ENCODE data around the gene TNFRSF11A. TPM values are rescaled to one million over a fixed set of nuclear protein-coding genes. Genes with fewer than 3 reads are reported as not detected.

TNFRSF11A gene
- total RNA-seq, 1 experiment from 2014 or later: 3.2 TPM

DNA sequence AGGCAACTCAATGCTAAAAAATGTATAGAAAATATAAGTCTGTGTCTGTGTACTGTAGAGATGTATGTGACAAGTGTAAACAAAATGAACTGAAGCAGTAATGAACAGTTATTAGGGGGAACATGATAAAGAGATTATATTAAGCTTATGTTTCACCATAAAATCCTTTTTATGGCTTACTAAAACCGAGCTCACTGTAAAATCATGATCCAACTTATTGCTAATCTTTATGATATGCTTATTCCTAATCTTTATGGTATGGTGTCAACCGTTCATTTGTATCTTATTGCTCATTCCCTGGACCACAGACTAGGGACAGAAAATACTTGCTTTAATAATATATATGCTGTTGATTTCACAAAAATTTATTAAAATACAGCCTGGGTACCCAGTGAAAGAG, 62.1 kb downstream of the TNFRSF11A start:
- TF ChIP-seq EZH2phosphoT487 (IDR thresholded peaks at IDR 0.05; ENCODE audit: borderline replicate concordance) (no peak), ZNF274 (IDR thresholded peaks at IDR 0.05; ENCODE audit: low read depth, low read length) (no peak), POLR2AphosphoS5 (IDR thresholded peaks at IDR 0.05; ENCODE audit: low read depth, low read length) (no peak), POLR2A (IDR thresholded peaks at IDR 0.05; ENCODE audit: borderline replicate concordance, extremely low read depth, insufficient read depth, insufficient read length) (no peak), CEBPB (IDR thresholded peaks at IDR 0.05; ENCODE audit: low read depth) (no peak), RAD21 (IDR thresholded peaks at IDR 0.05; ENCODE audit: low read depth) (no peak), ZFX (IDR thresholded peaks at IDR 0.05) (no peak), YY1 (IDR thresholded peaks at IDR 0.05; ENCODE audit: extremely low read depth, insufficient replicate concordance, low read depth, low read length) (no peak), SRF (IDR thresholded peaks at IDR 0.05; ENCODE audit: low read depth) (no peak)
- TF ChIP-seq, protein P1, sequence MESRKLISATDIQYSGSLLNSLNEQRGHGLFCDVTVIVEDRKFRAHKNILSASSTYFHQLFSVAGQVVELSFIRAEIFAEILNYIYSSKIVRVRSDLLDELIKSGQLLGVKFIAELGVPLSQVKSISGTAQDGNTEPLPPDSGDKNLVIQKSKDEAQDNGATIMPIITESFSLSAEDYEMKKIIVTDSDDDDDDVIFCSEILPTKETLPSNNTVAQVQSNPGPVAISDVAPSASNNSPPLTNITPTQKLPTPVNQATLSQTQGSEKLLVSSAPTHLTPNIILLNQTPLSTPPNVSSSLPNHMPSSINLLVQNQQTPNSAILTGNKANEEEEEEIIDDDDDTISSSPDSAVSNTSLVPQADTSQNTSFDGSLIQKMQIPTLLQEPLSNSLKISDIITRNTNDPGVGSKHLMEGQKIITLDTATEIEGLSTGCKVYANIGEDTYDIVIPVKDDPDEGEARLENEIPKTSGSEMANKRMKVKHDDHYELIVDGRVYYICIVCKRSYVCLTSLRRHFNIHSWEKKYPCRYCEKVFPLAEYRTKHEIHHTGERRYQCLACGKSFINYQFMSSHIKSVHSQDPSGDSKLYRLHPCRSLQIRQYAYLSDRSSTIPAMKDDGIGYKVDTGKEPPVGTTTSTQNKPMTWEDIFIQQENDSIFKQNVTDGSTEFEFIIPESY (IDR thresholded peaks at IDR 0.05; ENCODE audit: extremely low read depth, insufficient replicate concordance, low read length): no peak
- TF ChIP-seq, protein P2, sequence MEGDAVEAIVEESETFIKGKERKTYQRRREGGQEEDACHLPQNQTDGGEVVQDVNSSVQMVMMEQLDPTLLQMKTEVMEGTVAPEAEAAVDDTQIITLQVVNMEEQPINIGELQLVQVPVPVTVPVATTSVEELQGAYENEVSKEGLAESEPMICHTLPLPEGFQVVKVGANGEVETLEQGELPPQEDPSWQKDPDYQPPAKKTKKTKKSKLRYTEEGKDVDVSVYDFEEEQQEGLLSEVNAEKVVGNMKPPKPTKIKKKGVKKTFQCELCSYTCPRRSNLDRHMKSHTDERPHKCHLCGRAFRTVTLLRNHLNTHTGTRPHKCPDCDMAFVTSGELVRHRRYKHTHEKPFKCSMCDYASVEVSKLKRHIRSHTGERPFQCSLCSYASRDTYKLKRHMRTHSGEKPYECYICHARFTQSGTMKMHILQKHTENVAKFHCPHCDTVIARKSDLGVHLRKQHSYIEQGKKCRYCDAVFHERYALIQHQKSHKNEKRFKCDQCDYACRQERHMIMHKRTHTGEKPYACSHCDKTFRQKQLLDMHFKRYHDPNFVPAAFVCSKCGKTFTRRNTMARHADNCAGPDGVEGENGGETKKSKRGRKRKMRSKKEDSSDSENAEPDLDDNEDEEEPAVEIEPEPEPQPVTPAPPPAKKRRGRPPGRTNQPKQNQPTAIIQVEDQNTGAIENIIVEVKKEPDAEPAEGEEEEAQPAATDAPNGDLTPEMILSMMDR (IDR thresholded peaks at IDR 0.05 in 2 of 3, conservative IDR thresholded peaks at IDR 0.05 in 1 of 3; ENCODE audit: borderline replicate concordance in 1 of 3, insufficient read depth in 1 of 3, low read depth in 2 of 3, low read length in 2 of 3): no peak
- TF ChIP-seq, protein P3, sequence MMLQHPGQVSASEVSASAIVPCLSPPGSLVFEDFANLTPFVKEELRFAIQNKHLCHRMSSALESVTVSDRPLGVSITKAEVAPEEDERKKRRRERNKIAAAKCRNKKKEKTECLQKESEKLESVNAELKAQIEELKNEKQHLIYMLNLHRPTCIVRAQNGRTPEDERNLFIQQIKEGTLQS (IDR thresholded peaks at IDR 0.05): no peak
- TF ChIP-seq, protein P4, sequence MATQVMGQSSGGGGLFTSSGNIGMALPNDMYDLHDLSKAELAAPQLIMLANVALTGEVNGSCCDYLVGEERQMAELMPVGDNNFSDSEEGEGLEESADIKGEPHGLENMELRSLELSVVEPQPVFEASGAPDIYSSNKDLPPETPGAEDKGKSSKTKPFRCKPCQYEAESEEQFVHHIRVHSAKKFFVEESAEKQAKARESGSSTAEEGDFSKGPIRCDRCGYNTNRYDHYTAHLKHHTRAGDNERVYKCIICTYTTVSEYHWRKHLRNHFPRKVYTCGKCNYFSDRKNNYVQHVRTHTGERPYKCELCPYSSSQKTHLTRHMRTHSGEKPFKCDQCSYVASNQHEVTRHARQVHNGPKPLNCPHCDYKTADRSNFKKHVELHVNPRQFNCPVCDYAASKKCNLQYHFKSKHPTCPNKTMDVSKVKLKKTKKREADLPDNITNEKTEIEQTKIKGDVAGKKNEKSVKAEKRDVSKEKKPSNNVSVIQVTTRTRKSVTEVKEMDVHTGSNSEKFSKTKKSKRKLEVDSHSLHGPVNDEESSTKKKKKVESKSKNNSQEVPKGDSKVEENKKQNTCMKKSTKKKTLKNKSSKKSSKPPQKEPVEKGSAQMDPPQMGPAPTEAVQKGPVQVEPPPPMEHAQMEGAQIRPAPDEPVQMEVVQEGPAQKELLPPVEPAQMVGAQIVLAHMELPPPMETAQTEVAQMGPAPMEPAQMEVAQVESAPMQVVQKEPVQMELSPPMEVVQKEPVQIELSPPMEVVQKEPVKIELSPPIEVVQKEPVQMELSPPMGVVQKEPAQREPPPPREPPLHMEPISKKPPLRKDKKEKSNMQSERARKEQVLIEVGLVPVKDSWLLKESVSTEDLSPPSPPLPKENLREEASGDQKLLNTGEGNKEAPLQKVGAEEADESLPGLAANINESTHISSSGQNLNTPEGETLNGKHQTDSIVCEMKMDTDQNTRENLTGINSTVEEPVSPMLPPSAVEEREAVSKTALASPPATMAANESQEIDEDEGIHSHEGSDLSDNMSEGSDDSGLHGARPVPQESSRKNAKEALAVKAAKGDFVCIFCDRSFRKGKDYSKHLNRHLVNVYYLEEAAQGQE (IDR thresholded peaks at IDR 0.05; ENCODE audit: low read depth): no peak
- Histone ChIP-seq H2AFZ (ENCODE audit: low read depth, low read length, poor library complexity, severe bottlenecking) (no peak overlapping the region), H3K79me2 (ENCODE audit: insufficient read depth, low read length) (no peaks in the 10 kb centered on the region), H3K9me2 (ENCODE audit: insufficient read depth) (no peaks in the 10 kb centered on the region), H3K4me1 (ENCODE audit: control insufficient read depth in 1 of 2, insufficient read depth in 2 of 2, low read length in 2 of 2) (peaks cover 0 to 11% of the 10 kb centered on the region in 2 experiments; a peak in 1 of 4 replicates), H3K4me3 (replicated peaks in 1 of 2; ENCODE audit: low read depth in 1 of 2, low read length in 2 of 2) (no peak overlapping the region), H3K27ac (ENCODE audit: low read depth, low read length) (no peak overlapping the region), H3K4me2 (ENCODE audit: low read length) (no peak overlapping the region), H3K27me3 (ENCODE audit: insufficient read depth, low read length) (no peaks in the 10 kb centered on the region), H3K9ac (ENCODE audit: low read length) (no peak overlapping the region), H3K36me3 (ENCODE audit: control insufficient read depth in 1 of 2, insufficient read depth in 2 of 2, low read length in 2 of 2) (no peaks in the 10 kb centered on the region), H3K9me3 (ENCODE audit: control insufficient read depth in 1 of 2, insufficient read depth in 1 of 2, low read depth in 1 of 2, low read length in 2 of 2) (no peaks in the 10 kb centered on the region), H4K20me1 (ENCODE audit: insufficient read depth) (no peaks in the 10 kb centered on the region)
- RAD21 ChIA-PET (ENCODE audit: low non-redundant PET in 1 of 2, low total read pairs in 2 of 2, uncharacterized antibody in 2 of 2, unreplicated experiment in 2 of 2): no interaction called here
- CTCF ChIA-PET: no interaction called here
- ATAC-seq (no peak), DNase-seq (ENCODE audit: low read depth, low spot score) (no peak)
- POLR2A ChIA-PET: no interaction called here
- intact Hi-C loops (cut with micrococcal nuclease): no loop called here
- BruUV-seq (replicated peaks): no TSS peak

All from HCT116 (cell line).